ENCODE results near the gene GPBAR1.

DNA sequence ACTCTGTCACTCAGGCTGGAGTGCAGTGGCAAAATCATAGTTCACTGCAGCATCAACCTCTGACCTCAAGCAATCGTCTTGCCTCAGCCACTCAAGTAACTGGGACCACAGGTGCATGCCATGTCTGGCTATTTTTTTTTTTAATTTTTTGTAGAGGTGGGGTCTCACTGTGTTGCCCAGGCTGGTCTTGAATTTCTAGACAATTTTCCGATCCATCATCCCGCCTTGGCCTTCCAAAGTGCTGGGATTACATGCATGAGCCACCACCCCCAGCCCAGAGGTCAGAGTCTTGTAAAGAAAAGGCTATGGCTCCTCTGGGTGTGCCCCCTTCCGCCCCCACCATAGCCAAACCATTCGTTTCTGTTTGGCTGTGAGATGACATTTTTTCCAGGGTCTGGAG, 44.6 kb downstream of the GPBAR1 start:
- TF ChIP-seq, protein P1, sequence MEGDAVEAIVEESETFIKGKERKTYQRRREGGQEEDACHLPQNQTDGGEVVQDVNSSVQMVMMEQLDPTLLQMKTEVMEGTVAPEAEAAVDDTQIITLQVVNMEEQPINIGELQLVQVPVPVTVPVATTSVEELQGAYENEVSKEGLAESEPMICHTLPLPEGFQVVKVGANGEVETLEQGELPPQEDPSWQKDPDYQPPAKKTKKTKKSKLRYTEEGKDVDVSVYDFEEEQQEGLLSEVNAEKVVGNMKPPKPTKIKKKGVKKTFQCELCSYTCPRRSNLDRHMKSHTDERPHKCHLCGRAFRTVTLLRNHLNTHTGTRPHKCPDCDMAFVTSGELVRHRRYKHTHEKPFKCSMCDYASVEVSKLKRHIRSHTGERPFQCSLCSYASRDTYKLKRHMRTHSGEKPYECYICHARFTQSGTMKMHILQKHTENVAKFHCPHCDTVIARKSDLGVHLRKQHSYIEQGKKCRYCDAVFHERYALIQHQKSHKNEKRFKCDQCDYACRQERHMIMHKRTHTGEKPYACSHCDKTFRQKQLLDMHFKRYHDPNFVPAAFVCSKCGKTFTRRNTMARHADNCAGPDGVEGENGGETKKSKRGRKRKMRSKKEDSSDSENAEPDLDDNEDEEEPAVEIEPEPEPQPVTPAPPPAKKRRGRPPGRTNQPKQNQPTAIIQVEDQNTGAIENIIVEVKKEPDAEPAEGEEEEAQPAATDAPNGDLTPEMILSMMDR (IDR thresholded peaks at IDR 0.05), result no peak
- no peak for TF ChIP-seq POLR2A (IDR thresholded peaks at IDR 0.05)

All from ovary (tissue), 3 donors.